Calu3 (cell line): Measurements from ENCODE around the gene TBC1D14. TPM values are rescaled to one million over a fixed set of nuclear protein-coding genes. Genes with fewer than 3 reads are reported as not detected.
A peak's percentile ranks its signal among the peaks of the same experiment; 100 is the strongest.

Source experiments
- BruUV-seq: library from RNA; stranded (reverse); fragments of 400-500 nt; replicated peaks from 2 replicates; lab custom pipeline; 2021; lab: Mats Ljungman, UMichigan
- CTCF ChIA-PET: fragments of 300-600 bp; sonication (Branson Sonifier 250); formaldehyde crosslinking; loops from one replicate; lab custom pipeline; 2022; ENCODE audit warnings: antibody characterized with exemption; lab: Charles Lee
- DNase-seq: peaks from one replicate; pipeline ENCODE4 v3.0.0; 2022
- H3K27ac Mint-ChIP-seq: one replicate; pipeline ENCODE4 v1.8.0; 2022; ENCODE audit warnings: mixed read lengths; ENCODE audit not compliant: unreplicated experiment
- H3K27me3 Mint-ChIP-seq: one replicate; pipeline ENCODE4 v1.8.0; 2022; ENCODE audit warnings: mixed read lengths; ENCODE audit not compliant: unreplicated experiment
- H3K36me3 Mint-ChIP-seq: one replicate; pipeline ENCODE4 v1.8.0; 2022; ENCODE audit warnings: mild to moderate bottlenecking, moderate library complexity, mixed read lengths; ENCODE audit not compliant: insufficient read depth, unreplicated experiment
- H3K4me1 Mint-ChIP-seq: one replicate; pipeline ENCODE4 v1.8.0; 2022; ENCODE audit warnings: mild to moderate bottlenecking, low read depth, mixed read lengths; ENCODE audit not compliant: unreplicated experiment
- H3K4me3 Mint-ChIP-seq: one replicate; pipeline ENCODE4 v1.8.0; 2022; ENCODE audit warnings: mild to moderate bottlenecking, low read depth, moderate library complexity, mixed read lengths; ENCODE audit not compliant: unreplicated experiment
- H3K9me3 Mint-ChIP-seq: one replicate; pipeline ENCODE4 v1.8.0; 2022; ENCODE audit warnings: low read depth, mixed read lengths; ENCODE audit not compliant: unreplicated experiment
- intact Hi-C: fragments of 100-400 bp; cut with micrococcal nuclease; formaldehyde crosslinking; loops from one replicate; pipeline ENCODE4 v1.10.0; 2022; ENCODE audit not compliant: unreplicated experiment
- total RNA-seq: library from RNA; stranded (reverse); gene quantifications from 2 replicates; pipeline ENCODE4 v1.2.3, GENCODE V29; 2022
- TF ChIP-seq, protein P1 (sequence below): fragments of 200-600 bp; IDR thresholded peaks from one replicate; pipeline ENCODE4 v1.8.0; 2022; ENCODE audit warnings: antibody characterized with exemption; ENCODE audit not compliant: unreplicated experiment

Gene TBC1D14
- total RNA-seq, 1 experiment from 2014 or later = 26.4 TPM

DNA sequence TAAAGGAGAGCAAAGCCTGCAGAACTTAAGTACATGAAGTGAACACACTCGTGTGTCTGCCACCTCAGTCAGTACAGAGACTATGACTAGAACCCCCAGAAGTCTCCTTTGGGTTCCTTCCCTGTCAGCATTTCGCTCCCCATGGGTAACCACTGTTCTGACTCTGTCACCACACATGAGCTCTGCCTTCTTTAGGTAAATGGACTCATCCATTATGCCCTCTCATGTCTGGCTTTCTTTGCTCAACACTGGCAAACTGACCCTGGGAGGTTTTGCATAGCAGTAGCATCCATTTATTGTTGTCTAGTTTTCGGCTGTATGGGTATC is 38.5 kb downstream of the TBC1D14 start:
- Mint-ChIP-seq H3K4me3 (peak overlapping the region; percentile 48), H3K9me3 (no peaks in the 10 kb centered on the region), H3K27me3 (no peaks in the 10 kb centered on the region), H3K4me1 (peaks cover 28% of the 10 kb centered on the region), H3K36me3 (peaks cover 7% of the 10 kb centered on the region), H3K27ac (no peak overlapping the region)
- no TSS peak for BruUV-seq
- CTCF ChIA-PET = interaction anchor here (0.6 kb wide), 1 partner anchor 26 kb away, joined by 4 read pairs; no protein-coding TSS in a partner anchor
- DNase-seq = no peak
- TF ChIP-seq, protein P1, sequence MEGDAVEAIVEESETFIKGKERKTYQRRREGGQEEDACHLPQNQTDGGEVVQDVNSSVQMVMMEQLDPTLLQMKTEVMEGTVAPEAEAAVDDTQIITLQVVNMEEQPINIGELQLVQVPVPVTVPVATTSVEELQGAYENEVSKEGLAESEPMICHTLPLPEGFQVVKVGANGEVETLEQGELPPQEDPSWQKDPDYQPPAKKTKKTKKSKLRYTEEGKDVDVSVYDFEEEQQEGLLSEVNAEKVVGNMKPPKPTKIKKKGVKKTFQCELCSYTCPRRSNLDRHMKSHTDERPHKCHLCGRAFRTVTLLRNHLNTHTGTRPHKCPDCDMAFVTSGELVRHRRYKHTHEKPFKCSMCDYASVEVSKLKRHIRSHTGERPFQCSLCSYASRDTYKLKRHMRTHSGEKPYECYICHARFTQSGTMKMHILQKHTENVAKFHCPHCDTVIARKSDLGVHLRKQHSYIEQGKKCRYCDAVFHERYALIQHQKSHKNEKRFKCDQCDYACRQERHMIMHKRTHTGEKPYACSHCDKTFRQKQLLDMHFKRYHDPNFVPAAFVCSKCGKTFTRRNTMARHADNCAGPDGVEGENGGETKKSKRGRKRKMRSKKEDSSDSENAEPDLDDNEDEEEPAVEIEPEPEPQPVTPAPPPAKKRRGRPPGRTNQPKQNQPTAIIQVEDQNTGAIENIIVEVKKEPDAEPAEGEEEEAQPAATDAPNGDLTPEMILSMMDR = no peak
- intact Hi-C loops = no loop called here

DNA sequence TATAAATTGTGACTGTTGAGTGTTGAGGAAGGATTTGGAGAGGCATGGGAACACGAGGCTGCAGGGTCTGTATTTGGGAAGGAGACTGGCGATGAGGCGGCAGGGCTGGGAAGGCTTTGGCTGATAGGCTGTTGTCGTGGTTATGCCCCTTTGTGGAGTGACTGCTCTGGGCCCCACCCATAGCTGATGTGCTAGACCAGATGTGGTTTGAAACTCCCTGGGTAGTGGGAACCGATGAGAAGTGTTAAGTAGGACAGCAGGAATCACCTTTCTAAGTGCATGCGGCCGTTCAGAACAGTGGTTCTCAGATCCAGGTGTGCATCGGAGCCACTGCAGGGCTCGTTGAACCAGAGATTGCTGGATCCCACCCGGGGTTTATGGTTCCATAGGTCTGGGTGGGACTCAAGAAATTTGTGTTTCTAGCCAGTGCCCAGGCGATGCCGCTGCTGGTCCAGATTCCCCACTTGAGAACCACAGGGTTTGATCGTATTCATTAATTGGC is 42.3 kb downstream of the TBC1D14 start:
- Mint-ChIP-seq H3K4me1 (peaks cover 22% of the 10 kb centered on the region), H3K27ac (no peak overlapping the region), H3K36me3 (no peaks in the 10 kb centered on the region), H3K9me3 (no peaks in the 10 kb centered on the region), H3K27me3 (no peaks in the 10 kb centered on the region), H3K4me3 (peak overlapping the region; percentile 7)
- no TSS peak for BruUV-seq
- CTCF ChIA-PET = no interaction called here
- TF ChIP-seq, protein P1 = no peak
- intact Hi-C loops = no loop called here
- no peak for DNase-seq

DNA sequence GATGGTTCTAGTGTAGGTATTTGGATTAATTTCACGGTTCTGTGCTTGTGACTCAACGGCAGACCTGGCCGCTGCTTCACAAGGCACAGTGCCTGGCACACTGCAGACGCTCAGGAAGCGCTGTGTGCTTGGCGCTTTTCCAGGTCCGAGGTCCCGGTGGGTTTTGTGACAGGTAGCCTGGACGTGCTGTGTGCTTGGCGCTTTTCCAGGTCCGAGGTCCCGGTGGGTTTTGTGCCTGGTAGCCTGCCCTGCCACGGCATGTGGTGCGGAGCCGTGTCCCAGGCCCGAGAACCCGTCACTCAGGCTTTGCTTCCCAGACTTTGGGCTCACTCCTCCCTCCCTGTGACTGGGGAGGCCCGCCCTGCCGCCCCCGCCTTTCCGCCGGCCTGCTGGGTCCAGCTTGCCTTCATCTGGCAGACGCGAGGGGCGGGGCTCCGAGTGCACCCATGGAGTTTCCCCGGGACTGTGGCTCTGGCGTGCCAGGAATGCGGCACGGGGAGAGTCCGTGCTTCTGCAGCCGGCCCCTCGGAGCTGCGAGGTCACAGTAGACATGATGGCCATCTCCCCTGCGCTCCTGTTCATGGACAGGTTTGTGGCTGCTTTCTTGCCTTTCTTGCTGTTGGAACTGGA is 44.2 kb downstream of the TBC1D14 start:
- BruUV-seq = no TSS peak
- H3K4me1 Mint-ChIP-seq = peaks cover 12% of the 10 kb centered on the region

DNA sequence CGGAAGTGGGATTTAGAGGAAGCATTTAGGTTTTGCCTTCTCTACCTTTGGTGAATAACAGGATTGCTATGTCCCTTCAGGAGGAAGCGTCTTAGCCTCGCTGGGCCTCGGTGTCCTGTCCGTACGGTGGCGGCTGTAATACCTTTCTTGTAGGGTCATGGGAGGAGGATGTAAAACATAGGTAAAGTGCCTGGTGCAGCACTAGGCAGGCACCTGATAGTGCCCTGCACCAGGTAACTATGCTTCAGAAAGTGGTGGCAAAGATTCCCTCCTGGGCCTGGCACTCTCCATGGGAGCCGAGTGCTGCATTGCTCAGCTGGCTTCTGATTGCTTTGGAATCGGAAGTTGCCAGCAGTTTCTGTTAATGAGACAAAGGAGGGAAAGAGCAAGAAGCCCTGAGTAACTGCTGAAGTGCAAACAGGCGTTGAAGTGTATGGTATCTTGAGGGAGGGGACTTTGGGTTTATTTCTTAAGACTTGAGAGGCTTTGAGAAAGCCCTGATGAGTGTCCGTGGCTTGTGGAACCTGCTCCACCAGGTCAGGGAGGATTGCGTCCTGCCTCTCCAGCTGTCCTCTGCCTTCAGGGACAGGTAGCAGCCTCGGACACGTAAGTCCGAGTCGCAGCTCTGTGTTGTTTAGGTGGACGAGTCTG is 45.8 kb downstream of the TBC1D14 start:
- no peak overlapping the region for H3K4me3 Mint-ChIP-seq
- CTCF ChIA-PET = no interaction called here
- peaks cover 12% of the 10 kb centered on the region for H3K4me1 Mint-ChIP-seq
- intact Hi-C loops = no loop called here
- BruUV-seq = no TSS peak
- no peak overlapping the region for H3K27ac Mint-ChIP-seq
- H3K9me3 Mint-ChIP-seq = no peaks in the 10 kb centered on the region
- no peaks in the 10 kb centered on the region for H3K36me3 Mint-ChIP-seq
- TF ChIP-seq, protein P1 = no peak
- no peaks in the 10 kb centered on the region for H3K27me3 Mint-ChIP-seq
- no peak for DNase-seq

More for the DNA sequence above, 44.2 kb downstream of the TBC1D14 start:
- Mint-ChIP-seq H3K9me3 (no peaks in the 10 kb centered on the region), H3K4me3 (peak overlapping the region; percentile 54), H3K36me3 (no peaks in the 10 kb centered on the region), H3K27me3 (no peaks in the 10 kb centered on the region), H3K27ac (no peak overlapping the region)
- TF ChIP-seq, protein P1 = no peak
- intact Hi-C loops = no loop called here
- CTCF ChIA-PET = no interaction called here
- peak; percentile 72 for DNase-seq
